A673 (cell line): Measurements from ENCODE around the gene ITGBL1. TPM values are rescaled to one million over a fixed set of nuclear protein-coding genes. Genes with fewer than 3 reads are reported as not detected.

Experiments
- BruUV-seq: library from RNA; stranded (reverse); fragments of 400-500 nt; replicated peaks from 2 replicates; lab custom pipeline; 2021; lab: Mats Ljungman, UMichigan
- CTCF ChIA-PET: fragments of 300-600 bp; sonication (Branson Sonifier 250); formaldehyde crosslinking; loops from one replicate; lab custom pipeline; 2022; ENCODE audit warnings: antibody characterized with exemption; lab: Charles Lee
- POLR2A ChIA-PET: fragments of 300-600 bp; sonication (Branson Sonifier 250); formaldehyde crosslinking; loops from one replicate; lab custom pipeline; 2022; ENCODE audit warnings: antibody characterized with exemption; ENCODE audit not compliant: low non-redundant PET; lab: Charles Lee
- DNase-seq: peaks from one replicate; pipeline ENCODE4 v3.0.0-alpha.2; 2015; ENCODE audit warnings: low spot score
- H3K27ac ChIP-seq: fragments of 200-600 bp; sonication (generic); 2 replicates; pipeline ENCODE4 v1.5.1; 2016; ENCODE audit warnings: mixed run types, low read depth, mild to moderate bottlenecking, mixed read lengths, antibody characterized with exemption, low read length; ENCODE audit not compliant: poor library complexity, severe bottlenecking
- H3K27me3 ChIP-seq: fragments of 200-600 bp; sonication (generic); replicated peaks from 2 replicates; pipeline ENCODE4 v1.6.1; 2017; ENCODE audit warnings: mixed run types, low read depth, mild to moderate bottlenecking, mixed read lengths, antibody characterized with exemption, low read length; ENCODE audit not compliant: insufficient read depth, poor library complexity
- H3K36me3 ChIP-seq: fragments of 200-600 bp; sonication (generic); 2 replicates; pipeline ENCODE4 v1.6.1; 2016; ENCODE audit warnings: mixed run types, mild to moderate bottlenecking, mixed read lengths, antibody characterized with exemption, low read length; ENCODE audit not compliant: insufficient read depth, poor library complexity, severe bottlenecking
- H3K4me1 ChIP-seq: fragments of 200-600 bp; sonication (generic); 2 replicates; pipeline ENCODE4 v1.6.1; 2017; ENCODE audit warnings: mixed run types, mild to moderate bottlenecking, mixed read lengths, antibody characterized with exemption, low read length; ENCODE audit not compliant: insufficient read depth, poor library complexity, severe bottlenecking
- H3K4me3 ChIP-seq: fragments of 200-600 bp; sonication (generic); 2 replicates; pipeline ENCODE4 v1.5.1; 2016; ENCODE audit warnings: low read depth, mixed run types, mild to moderate bottlenecking, mixed read lengths, low read length; ENCODE audit not compliant: poor library complexity, severe bottlenecking
- H3K9me3 ChIP-seq: fragments of 200-600 bp; sonication (generic); 2 replicates; pipeline ENCODE4 v1.6.1; 2016; ENCODE audit warnings: mixed run types, low read depth, mild to moderate bottlenecking, mixed read lengths, antibody characterized with exemption, low read length; ENCODE audit not compliant: poor library complexity, severe bottlenecking
- CTCF ChIP-seq: fragments of 300-800, 200-600 bp; sonication (generic); conservative IDR thresholded peaks from 2 replicates; pipeline ENCODE4 v1.5.1; 2017; ENCODE audit warnings: low read depth, mild to moderate bottlenecking, antibody characterized with exemption, low read length, moderate library complexity, mixed read lengths
- EZH2 ChIP-seq: fragments of 200-600 bp; sonication (generic); IDR thresholded peaks from 2 replicates; pipeline ENCODE4 v1.6.1; 2017; ENCODE audit warnings: borderline replicate concordance, low read depth, mild to moderate bottlenecking, mixed read lengths, antibody characterized with exemption, low read length; ENCODE audit not compliant: poor library complexity, severe bottlenecking
- intact Hi-C: fragments of 100-400 bp; cut with micrococcal nuclease; formaldehyde crosslinking; loops from one replicate; pipeline ENCODE4 v1.10.0; 2022; ENCODE audit not compliant: unreplicated experiment
- total RNA-seq: library from RNA; stranded (reverse); gene quantifications from 2 replicates; pipeline ENCODE4 v1.2.3, GENCODE V29; 2021

The ITGBL1 gene
- total RNA-seq, 1 experiment from 2014 or later = 0.64 TPM

DNA sequence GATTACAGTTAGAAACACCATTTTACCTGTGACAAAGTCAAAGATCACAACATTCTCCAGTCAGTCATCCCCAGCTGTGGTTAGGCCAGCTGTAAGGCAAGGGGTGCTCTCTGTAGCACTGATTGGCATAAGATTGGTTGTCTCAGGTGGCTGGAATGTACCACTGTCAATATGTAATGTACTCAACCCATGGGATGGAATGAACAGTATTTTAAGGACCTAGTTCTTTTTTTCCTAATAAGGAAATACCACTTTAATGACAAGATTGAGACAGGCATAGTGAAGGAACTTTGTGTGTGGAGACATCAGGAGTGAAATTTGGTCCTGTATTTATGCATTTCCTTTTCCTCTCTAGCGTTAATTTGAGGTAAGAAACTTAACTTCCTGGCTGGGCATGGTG lies 310.7 kb downstream of the ITGBL1 start:
- no peak for TF ChIP-seq CTCF
- no peak for TF ChIP-seq EZH2
- CTCF ChIA-PET = no interaction called here
- no peaks in the 10 kb centered on the region for H3K4me1 ChIP-seq
- H3K27me3 ChIP-seq = no peaks in the 10 kb centered on the region
- H3K27ac ChIP-seq = no peak overlapping the region
- intact Hi-C loops = no loop called here
- no peaks in the 10 kb centered on the region for H3K9me3 ChIP-seq
- H3K36me3 ChIP-seq = no peaks in the 10 kb centered on the region
- POLR2A ChIA-PET = no interaction called here
- DNase-seq = no peak
- H3K4me3 ChIP-seq = no peak overlapping the region
- BruUV-seq = no TSS peak

Other genes starting within 250 kb of the ITGBL1 start
- 0.35 and 0.52 TPM in 2 replicates for gene NALCN, start 36.2 kb upstream of the ITGBL1 start, total RNA-seq